GM21447 (cell line): ENCODE results near the gene RAPH1.
A peak's percentile ranks its signal among the peaks of the same experiment; 100 is the strongest.
"Not testable (repeated sequence)": the region's sequence is repeated elsewhere in the genome, so short reads cannot be mapped to it uniquely, and the experiment has no call there.

Experiments
- ATAC-seq: cut with Tn5 transposase; IDR thresholded peaks from one replicate; pipeline ENCODE4 v1.9.1; 2021; ENCODE audit not compliant: unreplicated experiment

Gene RAPH1

DNA sequence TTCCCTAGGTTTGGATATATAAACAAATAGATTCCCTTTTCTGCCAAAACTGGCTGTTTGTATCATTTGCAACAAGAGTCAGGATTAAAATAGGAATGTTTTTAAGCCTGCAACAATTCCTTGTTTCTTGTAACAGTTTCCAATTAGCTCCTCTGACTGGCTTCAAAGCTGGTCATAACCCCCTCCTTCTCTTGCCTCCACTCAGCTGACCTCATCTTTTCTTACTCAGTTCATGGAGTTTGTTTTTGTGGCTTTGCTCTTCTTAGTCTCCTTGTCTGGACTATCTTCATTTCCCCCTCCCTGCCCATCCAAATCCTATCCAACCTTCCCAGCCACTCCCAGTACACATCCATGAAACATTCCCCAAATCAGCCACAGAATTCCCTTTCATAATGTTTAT, 14.3 kb upstream of the RAPH1 start:
- no peak for ATAC-seq

DNA sequence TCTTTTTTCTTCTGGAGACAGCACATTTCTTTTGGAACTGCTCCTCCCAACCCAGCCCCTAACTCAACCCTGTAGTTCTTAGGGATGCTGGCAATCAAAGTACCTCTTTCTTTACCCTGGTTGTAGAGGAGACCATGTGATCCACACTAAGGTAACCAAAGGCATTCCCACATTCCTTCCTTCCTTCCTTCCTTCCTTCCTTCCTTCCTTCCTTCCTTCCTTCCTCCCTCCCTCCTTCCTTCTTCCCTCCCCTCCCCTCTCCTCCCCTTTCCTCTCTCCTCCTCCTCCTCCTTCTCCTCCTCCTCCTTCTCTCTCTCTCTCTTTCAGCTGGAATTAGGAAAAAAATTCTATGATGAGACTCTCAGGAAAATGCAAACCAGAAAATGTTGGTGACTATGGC, 13.8 kb upstream of the RAPH1 start:
- no peak for ATAC-seq

DNA sequence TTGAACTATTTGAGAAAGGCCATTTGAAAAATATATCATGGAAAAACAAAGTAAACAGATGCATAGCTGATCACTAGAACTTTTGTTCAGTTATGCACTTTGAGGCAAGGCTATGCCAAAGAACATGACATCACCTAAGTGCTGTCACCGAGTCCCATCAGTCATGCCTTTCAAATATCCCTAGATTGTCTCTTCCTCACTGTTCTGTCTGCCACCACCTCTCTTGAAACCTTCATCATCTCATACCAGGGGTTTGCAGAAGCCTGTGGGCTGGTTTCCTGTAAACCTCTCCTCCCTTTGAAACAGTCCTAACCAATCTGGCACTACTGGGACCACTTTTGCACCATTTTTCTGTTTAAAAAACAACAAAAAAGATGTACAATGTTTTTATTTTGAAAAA, 12.3 kb upstream of the RAPH1 start:
- ATAC-seq, result no peak

DNA sequence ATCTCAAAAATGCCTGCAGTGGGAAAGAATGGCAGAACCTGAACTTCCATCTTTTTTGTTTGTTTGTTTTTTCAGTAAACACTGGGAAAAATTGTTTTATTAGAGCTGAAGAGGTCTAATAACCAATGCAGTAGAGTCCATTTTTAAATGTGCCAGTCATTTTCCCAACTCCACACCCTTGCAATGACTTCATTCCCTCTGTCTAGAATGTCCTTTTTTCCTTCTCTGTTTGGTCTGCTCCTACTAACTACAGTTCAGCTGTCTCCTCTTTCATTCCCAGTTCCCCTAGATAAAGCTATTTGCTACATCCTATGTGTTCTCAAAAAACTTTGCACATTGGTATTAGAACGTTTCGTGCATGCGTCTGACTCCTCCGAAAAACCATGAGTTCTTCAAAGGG, 9.3 kb upstream of the RAPH1 start:
- no peak for ATAC-seq

DNA sequence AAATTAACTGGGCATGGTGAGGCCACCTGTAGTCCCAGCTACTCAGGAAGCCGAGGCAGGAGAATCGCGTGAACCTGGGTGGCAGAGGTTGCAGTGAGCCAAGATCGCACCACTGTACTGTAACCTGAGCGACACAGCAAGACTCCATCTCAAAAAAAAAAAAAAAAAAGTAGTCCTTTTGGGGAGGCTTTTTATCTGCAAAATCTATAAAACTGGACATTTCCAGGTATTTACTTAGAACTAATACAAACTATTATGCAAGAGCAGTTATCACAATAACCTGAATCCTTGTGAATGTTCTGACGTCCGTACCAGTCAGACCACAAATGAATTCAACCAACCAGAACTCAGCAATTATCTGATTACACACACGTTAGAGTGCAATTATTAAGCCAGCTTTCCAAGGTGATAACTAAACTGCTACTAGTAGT, 8.8 kb upstream of the RAPH1 start:
- ATAC-seq, result no peak

DNA sequence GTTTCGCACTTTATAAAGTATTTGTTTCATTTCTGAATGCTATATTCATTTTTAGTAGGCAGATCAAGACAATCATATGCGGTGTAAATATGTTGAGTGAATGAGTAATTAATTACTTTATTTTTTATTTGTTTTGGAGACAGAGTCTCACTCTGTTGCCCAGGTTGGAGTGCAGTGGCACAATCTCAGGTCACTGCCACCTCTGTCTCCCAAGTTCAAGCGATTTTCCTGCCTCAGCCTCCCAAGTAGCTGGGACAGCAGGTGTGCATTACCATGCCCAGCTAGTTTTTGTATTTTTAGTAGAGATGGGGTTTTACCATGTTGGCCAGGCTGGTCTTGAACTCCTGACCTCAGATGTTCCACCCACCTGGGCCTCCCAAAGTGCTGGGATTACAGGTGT, 5.5 kb upstream of the RAPH1 start:
- not testable (repeated sequence) for ATAC-seq

DNA sequence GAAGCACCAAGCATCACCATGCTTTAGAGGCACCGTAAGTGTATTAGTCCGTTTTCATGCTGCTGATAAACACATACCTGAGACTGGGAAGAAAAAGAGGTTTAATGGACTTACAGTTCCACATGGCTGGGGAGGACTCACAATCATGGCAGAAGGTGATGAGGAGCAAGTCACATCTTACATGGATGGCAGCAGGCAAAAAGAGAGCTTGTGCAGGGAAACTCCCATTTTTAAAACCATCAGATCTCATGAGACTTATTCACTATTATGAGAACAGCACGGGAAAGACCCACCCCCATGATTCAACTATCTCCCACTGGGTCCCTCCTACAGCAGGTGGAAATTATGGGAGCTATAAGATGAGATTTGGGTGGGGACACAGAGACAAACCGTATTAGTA, 3.1 kb upstream of the RAPH1 start:
- ATAC-seq, result not testable (repeated sequence)

DNA sequence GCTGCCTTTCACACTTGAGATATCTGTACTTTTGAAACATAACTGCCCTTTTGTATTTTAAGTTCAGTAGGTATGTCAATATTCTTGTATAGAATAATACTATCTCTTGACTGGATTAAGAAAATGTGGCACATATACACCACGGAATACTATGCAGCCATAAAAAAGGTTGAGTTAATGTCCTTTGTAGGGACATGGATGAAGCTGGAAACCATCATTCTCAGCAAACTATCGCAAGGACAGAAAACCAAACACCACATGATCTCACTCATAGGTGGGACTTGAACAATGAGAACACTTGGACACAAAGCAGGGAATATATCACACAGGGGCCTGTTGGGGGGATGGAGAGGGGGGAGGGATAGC, 1.5 kb upstream of the RAPH1 start:
- ATAC-seq, result not testable (repeated sequence)

DNA sequence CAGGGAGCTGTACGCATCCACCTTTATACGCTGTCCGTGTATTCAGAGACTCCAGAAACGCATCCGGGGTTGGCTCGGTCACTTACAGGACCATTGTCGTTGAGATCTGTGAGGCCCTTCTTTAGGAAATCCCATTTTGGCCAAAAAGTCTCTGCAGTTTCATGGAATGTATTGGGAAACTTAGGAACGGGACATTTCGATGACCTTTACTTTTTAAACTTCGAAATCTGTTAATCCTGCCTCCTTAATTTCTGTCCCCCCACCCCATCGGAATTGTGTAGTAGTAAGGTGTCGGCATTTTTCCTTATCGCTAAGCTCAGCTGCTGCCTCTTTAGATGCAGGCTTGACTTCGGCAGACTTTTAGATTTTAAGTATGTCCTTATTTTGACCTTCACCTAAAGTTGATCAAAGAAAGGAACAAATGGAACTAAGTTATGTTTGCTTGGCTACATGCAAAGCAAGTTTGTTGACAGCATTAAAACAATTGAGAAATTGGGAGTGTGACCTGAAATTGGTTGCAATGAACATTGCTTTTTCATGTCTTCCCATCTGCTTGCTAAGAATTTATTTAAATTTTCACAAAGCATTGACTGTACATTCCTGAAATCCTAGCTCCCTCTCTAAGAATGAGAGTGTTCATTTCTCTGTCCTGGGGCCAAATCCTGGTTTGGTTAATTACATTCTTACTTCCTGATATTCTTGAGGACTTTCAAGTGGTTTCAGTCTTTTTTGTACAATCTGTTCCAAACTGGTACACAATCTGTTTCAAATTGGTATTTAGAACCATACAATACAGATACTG, 884 bp upstream of the RAPH1 start:
- no peak for ATAC-seq

DNA sequence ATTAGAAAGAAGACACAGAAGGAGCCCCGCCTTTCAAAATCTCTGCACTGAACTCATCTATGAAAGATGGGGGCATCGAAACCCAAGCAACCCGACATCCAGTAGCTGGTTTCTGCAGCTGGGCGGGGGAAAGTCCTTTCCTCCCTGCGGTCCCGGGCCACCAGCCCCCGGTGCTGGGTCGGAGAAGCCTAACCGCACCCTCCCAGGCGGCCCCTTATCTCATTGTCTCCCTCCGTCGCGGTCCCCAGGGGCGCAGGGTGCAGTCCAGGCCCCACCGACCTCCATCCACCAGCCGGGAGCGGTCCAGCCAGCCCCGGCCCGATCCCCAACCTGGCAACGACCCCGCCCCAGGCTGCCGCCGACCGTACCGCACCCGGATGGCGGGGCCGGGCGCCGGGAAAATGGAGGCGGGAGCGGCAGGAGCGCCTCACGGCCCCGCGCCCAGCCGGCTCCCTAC, 452 bp downstream of the RAPH1 start:
- ATAC-seq, result peak; percentile 25

DNA sequence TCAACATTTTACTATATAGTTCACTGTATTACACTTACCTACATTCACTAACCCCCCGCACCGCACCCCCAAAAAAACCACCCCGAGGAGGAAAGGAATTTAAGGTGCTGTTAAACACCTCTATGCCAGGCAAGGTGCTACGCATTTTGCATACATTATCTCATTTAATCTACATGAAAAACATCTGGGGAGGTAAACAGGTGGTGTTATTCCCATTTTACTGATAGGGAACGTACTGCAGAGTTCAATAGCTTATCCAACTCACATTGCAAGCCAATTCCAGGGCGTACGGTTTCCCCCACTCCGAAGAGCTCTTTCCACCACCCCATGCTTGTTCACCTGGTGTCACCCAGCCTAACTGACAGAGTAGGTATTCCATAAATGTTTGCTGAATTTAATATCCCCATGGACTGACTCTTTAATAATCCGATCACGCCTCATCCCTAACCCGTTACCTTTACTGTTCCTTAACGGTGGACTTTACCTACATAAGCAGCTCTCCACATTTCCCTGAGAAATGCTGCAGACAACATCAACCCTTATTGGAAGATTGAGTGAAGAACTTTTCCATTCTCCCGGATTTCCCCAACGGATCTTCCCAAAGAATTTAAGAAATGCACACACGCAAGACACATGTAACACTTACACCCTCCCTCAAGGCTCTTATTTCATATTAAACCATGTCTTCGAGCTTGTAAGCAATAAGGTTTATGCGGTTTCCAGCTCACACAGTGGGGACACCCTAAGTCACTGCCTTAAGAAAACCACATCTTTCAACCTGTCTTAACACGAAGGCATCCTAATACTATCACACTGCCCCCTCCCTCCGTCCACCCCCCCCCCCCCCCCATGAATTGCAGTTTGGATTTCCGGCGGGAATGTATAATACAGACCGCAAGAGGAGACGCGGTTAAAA, 1.2 kb downstream of the RAPH1 start:
- ATAC-seq, result no peak

DNA sequence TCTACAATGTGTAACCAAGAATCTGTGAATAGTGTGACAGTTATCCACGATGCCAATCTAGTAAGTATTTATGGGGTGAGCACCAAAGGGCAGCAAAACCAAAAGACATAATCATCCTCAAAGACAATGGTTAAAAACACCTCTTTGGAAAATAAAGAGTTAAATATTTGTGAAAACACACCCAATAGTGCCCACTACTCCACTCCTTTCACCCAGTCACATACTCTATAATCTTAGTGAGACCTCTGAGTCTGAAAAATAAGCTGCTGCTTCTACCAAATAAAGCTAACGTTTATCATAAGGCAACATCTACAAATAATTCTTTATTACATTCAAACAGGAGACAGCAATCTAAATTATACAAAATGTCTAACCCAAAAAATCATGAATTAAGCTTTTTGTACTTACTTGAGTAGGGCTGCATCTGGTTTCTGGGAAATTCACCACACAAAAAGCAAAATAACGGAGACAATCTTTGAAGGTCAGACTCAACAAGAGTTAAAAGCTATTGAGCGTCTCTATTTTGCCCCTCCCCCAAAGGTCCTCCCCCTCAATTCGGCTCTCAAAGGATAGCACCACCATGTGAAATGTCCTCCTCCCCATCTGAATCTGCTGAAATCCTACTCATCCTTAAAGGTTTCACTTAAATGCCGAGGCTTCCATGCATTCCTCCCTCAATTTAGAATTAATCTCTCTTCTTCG, 2.0 kb downstream of the RAPH1 start:
- no peak for ATAC-seq

DNA sequence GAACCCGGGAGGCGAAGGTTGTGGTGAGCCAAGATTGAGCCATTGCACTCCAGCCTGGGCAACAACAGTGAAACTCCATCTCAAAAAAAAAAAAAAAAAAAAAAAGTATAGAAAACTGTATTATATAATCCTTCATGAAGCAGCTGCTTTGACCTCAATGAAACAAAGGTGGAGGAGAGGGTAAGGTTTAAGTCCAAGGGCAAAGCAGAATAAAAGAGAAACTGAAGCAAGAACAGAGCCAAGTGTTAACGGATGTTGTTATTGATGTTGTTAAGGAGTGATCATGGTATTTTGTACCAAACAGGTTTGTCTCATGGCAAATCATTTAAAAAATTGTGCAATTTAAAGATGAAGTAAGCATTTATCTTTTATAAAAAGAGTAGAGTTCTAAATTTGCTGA, 7.4 kb downstream of the RAPH1 start:
- no peak for ATAC-seq

DNA sequence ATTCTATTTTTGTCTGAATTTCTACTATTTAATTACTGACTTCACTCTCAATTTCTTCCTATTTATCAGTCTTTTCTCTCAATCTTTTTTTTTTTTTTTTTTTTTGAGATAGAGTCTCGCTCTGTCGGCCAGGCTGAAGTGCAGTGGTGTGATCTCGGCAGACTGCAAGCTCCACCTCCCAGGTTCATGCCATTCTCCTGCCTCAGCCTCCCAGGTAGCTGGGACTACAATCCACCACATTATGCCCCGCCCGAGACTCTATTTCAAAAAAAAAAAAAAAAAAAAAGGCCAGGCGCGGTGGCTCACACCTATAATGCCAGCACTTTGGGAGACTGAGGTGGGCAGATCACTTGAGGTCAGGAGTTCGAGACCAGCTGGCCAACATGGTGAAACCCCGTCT, 21.8 kb downstream of the RAPH1 start:
- ATAC-seq, result not testable (repeated sequence)

DNA sequence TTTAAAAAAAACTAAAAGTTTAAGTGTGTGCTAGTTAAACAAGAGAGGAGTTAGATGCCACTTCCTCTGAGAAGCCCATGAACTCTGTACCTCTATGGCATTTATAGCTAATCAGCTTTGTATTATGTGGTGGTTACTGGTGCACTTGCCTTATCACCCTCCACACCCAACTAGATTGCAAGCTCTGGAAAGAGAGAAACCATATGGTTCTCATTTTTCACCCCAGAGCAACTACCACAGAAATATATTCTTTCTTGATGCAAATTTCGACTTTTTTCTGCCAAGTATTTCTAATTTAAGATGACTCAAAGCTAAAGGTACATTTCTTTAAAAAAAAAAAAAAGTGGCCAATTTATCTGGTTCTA, 24.2 kb downstream of the RAPH1 start:
- ATAC-seq, result no peak

DNA sequence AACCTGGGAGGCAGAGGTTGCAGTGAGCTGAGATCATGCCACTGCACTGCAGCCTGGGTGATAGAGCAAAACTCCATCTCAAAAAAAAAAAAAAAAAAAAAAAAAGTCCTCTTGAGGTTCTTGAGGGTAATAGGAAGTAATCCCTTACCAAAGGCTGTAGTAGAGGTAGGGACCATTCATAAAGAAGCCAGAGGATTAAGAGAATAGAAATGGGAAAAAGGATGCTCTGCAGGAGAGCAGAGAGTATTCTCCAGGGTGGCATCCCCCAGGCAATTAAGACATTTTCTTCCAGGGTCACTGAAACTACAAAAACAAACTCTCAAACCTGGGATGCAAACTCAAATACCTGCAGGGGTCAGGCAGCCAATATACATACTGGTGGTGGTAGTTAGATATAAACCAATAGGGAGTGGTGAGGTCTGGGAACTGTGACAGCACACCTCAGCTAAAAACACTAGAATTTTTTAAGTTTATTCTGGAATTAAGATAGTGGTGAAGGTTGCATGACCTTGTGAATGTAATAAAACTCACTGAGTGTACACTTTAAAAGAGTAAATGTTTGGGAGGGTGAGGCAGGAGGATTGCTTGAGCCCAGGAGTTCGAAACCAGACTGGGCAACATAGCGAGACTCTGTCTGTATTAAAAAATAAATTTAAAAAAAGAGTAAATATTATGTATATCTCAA, 24.7 kb downstream of the RAPH1 start:
- ATAC-seq, result no peak

DNA sequence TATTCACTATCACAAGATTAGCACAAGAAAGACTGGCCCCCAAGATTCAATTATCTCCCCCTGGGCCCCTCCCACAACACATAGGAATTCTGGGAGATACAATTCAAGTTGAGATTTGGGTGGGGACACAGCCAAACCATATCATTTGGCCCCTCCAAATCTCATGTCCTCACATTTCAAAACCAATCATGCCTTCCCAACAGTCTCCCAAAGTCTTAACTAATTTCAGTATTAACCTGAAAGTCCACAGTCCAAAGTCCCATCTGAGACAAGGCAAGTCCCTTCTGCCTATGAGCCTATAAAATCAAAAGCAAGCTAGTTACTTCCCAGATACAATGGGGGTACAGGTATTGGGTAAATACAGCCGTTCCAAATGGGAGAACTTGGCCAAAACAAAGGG, 31.6 kb downstream of the RAPH1 start:
- ATAC-seq, result not testable (repeated sequence)

DNA sequence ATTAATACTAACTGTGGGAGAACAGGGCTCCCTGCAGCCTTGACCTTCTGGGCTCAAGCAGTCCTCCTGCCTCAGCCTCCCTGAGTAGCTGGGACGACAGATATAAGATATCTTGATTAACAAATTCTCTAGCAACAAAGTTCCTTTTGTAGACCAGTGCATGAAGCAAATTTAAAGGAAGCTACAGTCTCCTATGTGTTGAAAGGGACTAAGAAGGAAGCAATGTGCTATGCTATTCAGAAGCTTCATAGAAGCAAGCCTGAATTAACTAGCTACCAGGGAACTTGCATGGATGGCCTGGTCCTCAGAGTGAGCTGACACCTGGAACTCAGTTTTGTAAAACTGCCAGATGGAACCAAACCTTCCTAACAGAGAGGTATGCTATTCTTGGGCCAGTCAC, 33.2 kb downstream of the RAPH1 start:
- no peak for ATAC-seq

DNA sequence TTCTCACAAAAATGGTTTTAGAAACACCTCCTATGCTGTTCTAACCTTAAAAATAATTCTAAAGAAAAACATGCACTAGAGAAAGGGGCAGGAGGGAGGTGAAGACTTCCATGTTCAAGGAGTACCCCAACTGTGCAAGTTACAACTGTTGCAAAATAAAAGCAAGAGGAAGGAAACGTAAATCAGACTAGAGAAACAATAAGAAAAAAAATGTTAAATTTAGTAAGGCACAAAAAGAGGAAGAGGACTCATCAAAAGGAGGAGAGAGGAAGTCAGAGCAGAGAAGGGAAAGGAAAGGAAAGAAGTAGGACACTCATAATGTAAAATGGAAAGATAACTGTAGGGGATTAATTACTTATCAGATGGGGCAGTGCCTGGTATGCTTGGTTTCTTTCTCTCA, 34.1 kb downstream of the RAPH1 start:
- ATAC-seq, result no peak

DNA sequence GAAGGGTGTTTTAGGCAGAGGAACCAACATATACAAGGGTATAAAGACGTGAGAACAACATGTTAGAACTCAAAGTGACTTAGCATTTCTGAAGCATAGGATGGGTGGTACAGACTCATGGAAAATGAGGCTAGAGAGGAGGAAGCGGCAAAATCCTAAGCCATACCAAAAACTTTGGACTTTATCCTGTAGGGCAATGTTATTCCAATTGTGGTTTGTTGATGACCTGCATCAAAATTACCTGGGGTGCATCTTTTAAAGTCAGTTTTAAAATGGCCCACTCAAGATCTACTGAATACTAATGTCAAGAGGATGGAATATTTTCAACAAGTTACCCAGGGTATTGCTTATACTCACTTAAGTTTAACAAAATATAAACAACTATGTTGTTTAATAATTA, 34.8 kb downstream of the RAPH1 start:
- no peak for ATAC-seq

DNA sequence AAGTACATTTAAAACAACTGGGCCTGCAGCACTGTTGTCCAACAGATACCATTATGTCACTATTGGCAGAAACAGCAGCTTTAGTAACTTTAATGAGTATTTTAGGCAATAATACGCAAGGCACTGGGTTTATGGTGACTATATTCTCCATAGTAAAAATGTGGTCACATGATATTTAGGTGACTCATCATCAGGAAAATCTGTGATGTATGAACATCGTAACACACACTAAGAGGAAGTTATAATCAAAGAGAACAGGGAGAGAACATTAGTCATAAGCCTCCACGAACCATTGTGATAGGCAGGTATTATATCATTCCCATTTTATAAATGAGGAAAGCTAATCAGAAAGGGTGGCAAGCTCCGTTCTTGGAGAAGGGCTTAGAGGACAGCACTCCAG, 36.9 kb downstream of the RAPH1 start:
- ATAC-seq, result no peak
